GM12878 (cell line): ENCODE results near the gene MT4. TPM values are rescaled to one million over a fixed set of nuclear protein-coding genes. Genes with fewer than 3 reads are reported as not detected.
A peak's percentile ranks its signal among the peaks of the same experiment; 100 is the strongest.

ENCODE experiments used
- ATAC-seq: fragments of 200-7000 bp; cut with Tn5 transposase; 3 replicates; pipeline ENCODE4 v1.9.1; 2020; ENCODE audit warnings: mild to moderate bottlenecking, moderate library complexity
- BruUV-seq: library from RNA; stranded (reverse); fragments of 400-500 nt; replicated peaks from 2 replicates; lab custom pipeline; 2021; lab: Mats Ljungman, UMichigan
- CTCF ChIA-PET: fragments of 300-600 bp; sonication (Branson Sonifier 250); formaldehyde crosslinking; extraction: SDS; loops from one replicate; lab custom pipeline; 2021; ENCODE audit warnings: inconsistent platforms; lab: Yijun Ruan, JAX
- POLR2A ChIA-PET: fragments of 350-600 bp; formaldehyde crosslinking; extraction: SDS; loops from one replicate; lab custom pipeline; 2021; ENCODE audit warnings: inconsistent platforms; lab: Charles Lee
- RAD21 ChIA-PET: fragments of 300-600 bp; sonication (Branson Sonifier 250); formaldehyde crosslinking; loops from one replicate; lab custom pipeline; 2023; ENCODE audit warnings: antibody characterized with exemption; ENCODE audit not compliant: unreplicated experiment; lab: Charles Lee
- SMC1A ChIA-PET: fragments of 300-600 bp; sonication (Branson Sonifier 250); formaldehyde crosslinking; loops from one replicate; lab custom pipeline; 2023; ENCODE audit not compliant: unreplicated experiment, uncharacterized antibody; lab: Charles Lee
- DNase-seq: peaks from one replicate; pipeline ENCODE4 v3.0.0-alpha.2; 2011; ENCODE audit warnings: low read depth, low spot score
- FAIRE-seq: peaks from 3 replicates; lab custom pipeline; 2011; peaks lifted over from hg19 to GRCh38; lab: Jason Lieb, UNC
- H2AFZ ChIP-seq: 2 replicates; pipeline ENCODE4 v1.6.0; 2011; ENCODE audit warnings: low read depth, low read length, control low read depth; ENCODE audit not compliant: control insufficient read depth
- H3K27ac ChIP-seq: 2 replicates; pipeline ENCODE4 v1.5.1; 2011; ENCODE audit warnings: control low read depth; ENCODE audit not compliant: control insufficient read depth, insufficient read depth
- H3K27me3 ChIP-seq, 2 experiments: replicated peaks in 1 of 2; 2 replicates each; pipeline versions ENCODE4 v1.6.0 to v1.6.1; 2011; ENCODE audit warnings: low read length in 1 of 2; ENCODE audit not compliant: control insufficient read depth in 2 of 2, insufficient read depth in 2 of 2
- H3K36me3 ChIP-seq, 2 experiments: 2 replicates each; pipeline ENCODE4 v1.5.1; 2011; ENCODE audit warnings: low read length in 1 of 2; ENCODE audit not compliant: control insufficient read depth in 2 of 2, insufficient read depth in 2 of 2
- H3K4me1 ChIP-seq: 2 replicates; pipeline ENCODE4 v1.6.1; 2011; ENCODE audit warnings: mild to moderate bottlenecking, low read length, moderate library complexity, mixed read lengths; ENCODE audit not compliant: control insufficient read depth, insufficient read depth
- H3K4me2 ChIP-seq: 2 replicates; pipeline ENCODE4 v1.6.0; 2011; ENCODE audit warnings: control low read depth; ENCODE audit not compliant: control insufficient read depth, insufficient read depth
- H3K4me3 ChIP-seq: fragments of 200-600 bp; sonication (generic); 2 replicates; pipeline ENCODE4 v1.5.1; 2016
- H3K79me2 ChIP-seq: 2 replicates; pipeline ENCODE4 v1.6.0; 2011; ENCODE audit warnings: low read length; ENCODE audit not compliant: control insufficient read depth, insufficient read depth
- H3K9ac ChIP-seq: 2 replicates; pipeline ENCODE4 v1.8.0; 2011; ENCODE audit warnings: low read length, control low read depth, mixed read lengths; ENCODE audit not compliant: control insufficient read depth, insufficient read depth
- H3K9me3 ChIP-seq: replicated peaks from 3 replicates; pipeline ENCODE4 v1.5.1; 2011; ENCODE audit warnings: mild to moderate bottlenecking, low read length; ENCODE audit not compliant: control insufficient read depth, insufficient read depth
- H4K20me1 ChIP-seq: 2 replicates; pipeline ENCODE4 v1.6.0; 2011; ENCODE audit not compliant: control insufficient read depth, insufficient read depth
- DPF2 ChIP-seq: fragments of 450-650 bp; IDR thresholded peaks from 2 replicates; pipeline ENCODE4 v1.6.1; 2017; ENCODE audit warnings: mild to moderate bottlenecking
- HDGF ChIP-seq: fragments of 450-650 bp; IDR thresholded peaks from 2 replicates; pipeline ENCODE4 v1.6.1; 2016; ENCODE audit warnings: antibody characterized with exemption
- PKNOX1 ChIP-seq: fragments of 450-650 bp; IDR thresholded peaks from 2 replicates; pipeline ENCODE4 v1.6.1; 2016; ENCODE audit warnings: mild to moderate bottlenecking
- RAD21 ChIP-seq: IDR thresholded peaks from 2 replicates; pipeline ENCODE4 v1.6.1; 2011; ENCODE audit warnings: mild to moderate bottlenecking, low read depth, low read length, moderate library complexity; ENCODE audit not compliant: insufficient read depth
- SMC3 ChIP-seq: IDR thresholded peaks from 2 replicates; pipeline ENCODE4 v1.6.1; 2011; ENCODE audit warnings: low read length, improper control_type of control experiment, borderline replicate concordance
- ZNF207 ChIP-seq: fragments of 450-650 bp; IDR thresholded peaks from 2 replicates; pipeline ENCODE4 v1.6.1; 2014; ENCODE audit warnings: antibody characterized with exemption, mild to moderate bottlenecking, borderline replicate concordance
- WGBS: methylation state at CpG from one replicate; pipeline ENCODE4 v1.1.6; 2016; ENCODE audit warnings: low lambda C conversion rate; ENCODE audit not compliant: insufficient replicate concordance, insufficient coverage; ENCODE audit errors: missing lambda C conversion rate; 5-methylcytosine and 5-hydroxymethylcytosine counted together
- in situ Hi-C: fragments of 300-500 bp; cut with MboI; formaldehyde crosslinking; loops from 9 replicates; pipeline ENCODE4 v1.14.3; 2018; ENCODE audit warnings: mixed read lengths
- intact Hi-C: fragments of 100-400 bp; cut with micrococcal nuclease; formaldehyde crosslinking; loops from one replicate; pipeline ENCODE4 v1.14.2; 2022; ENCODE audit not compliant: unreplicated experiment
- polyA plus RNA-seq, 11 experiments: library from polyadenylated mRNA; depleted of rRNA in 4 of 11; unstranded in 6 of 11; stranded (reverse) in 5 of 11; fragments of >200 nt; fragmentation: Nextera tagmentation in 4 of 11; fragmentation: Illumina TruSeq in 1 of 11; extraction: Ambion mirVana in 4 of 11; extraction: Trizol in 1 of 11; gene quantifications; 1 replicate in 1 of 11; 2 replicates in 10 of 11; pipeline versions ENCODE4 v1.2.1 to v1.2.3, GENCODE V29; 2011 to 2016; ENCODE audit warnings: inconsistent platforms in 2 of 11, missing spikeins in 2 of 11, low read depth in 1 of 11
- total RNA-seq, 4 experiments: library from RNA; depleted of rRNA in 3 of 4; stranded (reverse); fragments of >200 nt in 3 of 4; fragmentation: Illumina TruSeq in 1 of 4; extraction: Trizol in 1 of 4; gene quantifications; 2 replicates each; pipeline versions ENCODE4 v1.2.1 to v1.2.3, GENCODE V29; 2013 to 2021
- TF ChIP-seq, protein P1 (sequence below): fragments of 450-650 bp; formaldehyde crosslinking; IDR thresholded peaks from 2 replicates; pipeline ENCODE4 v1.5.0; 2022; ENCODE audit warnings: mild to moderate bottlenecking, missing genetic modification characterization
- TF ChIP-seq, protein P2 (sequence below), 3 experiments: IDR thresholded peaks in 2 of 3; conservative IDR thresholded peaks in 1 of 3; 2 replicates each; pipeline ENCODE4 v1.5.1; 2011; ENCODE audit warnings: low read depth in 3 of 3, low read length in 3 of 3, mild to moderate bottlenecking in 3 of 3, control low read depth in 2 of 3, moderate library complexity in 2 of 3, inconsistent platforms in 1 of 3, mixed read lengths in 1 of 3; ENCODE audit not compliant: control insufficient read depth in 2 of 3, insufficient read depth in 1 of 3; ENCODE audit errors: extremely low read depth in 1 of 3

Gene MT4
- total and polyA plus RNA-seq, 10 of the 15 experiments (the other 5 are each of a cell fraction or from before 2014, with no cell fraction given): not detected

GRCh38 chr16:56603589-56603988, 38.7 kb downstream of the MT4 start:
- no TSS peak for BruUV-seq
- ChIA-PET POLR2A (interaction anchor here (0.5 to 1.4 kb wide), 2 partner anchors 19 to 98 kb away, joined by 3 to 6 read pairs; no protein-coding TSS in a partner anchor), CTCF (interaction anchor here (0.6 to 10.0 kb wide), 11 partner anchors 11 to 190 kb away, joined by 3 to 77 read pairs (median 4); partner anchors contain the start of gene MT1G)

More at GRCh38 chr16:56603589-56603988, 38.7 kb downstream of the MT4 start:
- in situ Hi-C loops: no loop called here
- FAIRE-seq: no peak
- ATAC-seq: no peak
- Histone ChIP-seq H3K4me1 (peaks cover 4% of the 10 kb centered on the region), H4K20me1 (no peaks in the 10 kb centered on the region), H3K27ac (no peak overlapping the region), H3K4me3 (no peak overlapping the region), H3K4me2 (no peak overlapping the region), H2AFZ (no peak overlapping the region), H3K9me3 (no peaks in the 10 kb centered on the region), H3K79me2 (no peaks in the 10 kb centered on the region), H3K36me3 (no peaks in the 10 kb centered on the region), H3K9ac (no peak overlapping the region), H3K27me3 (no peaks in the 10 kb centered on the region; a peak in 2 of 4 replicates)
- intact Hi-C loops: no loop called here
- WGBS: 48% methylated on average over 4 of the region's 4 CpGs
- ChIA-PET SMC1A (interaction anchor here (0.7 to 2.8 kb wide), 6 partner anchors 9 to 624 kb away, joined by 3 to 22 read pairs (median 4); no protein-coding TSS in a partner anchor), RAD21 (interaction anchor here (1.0 to 4.9 kb wide), 3 partner anchors 20 to 98 kb away, joined by 3 to 44 read pairs (median 3); no protein-coding TSS in a partner anchor)
- DNase-seq: no peak
- TF ChIP-seq DPF2 (no peak), HDGF (no peak), RAD21 (peak; percentile 42; the same call in 1 of the 2 replicates), PKNOX1 (peak; percentile 36; the same call in 1 of the 2 replicates), ZNF207 (no peak), SMC3 (peak; percentile 42; the same call in 1 of the 2 replicates)
- TF ChIP-seq, protein P1, sequence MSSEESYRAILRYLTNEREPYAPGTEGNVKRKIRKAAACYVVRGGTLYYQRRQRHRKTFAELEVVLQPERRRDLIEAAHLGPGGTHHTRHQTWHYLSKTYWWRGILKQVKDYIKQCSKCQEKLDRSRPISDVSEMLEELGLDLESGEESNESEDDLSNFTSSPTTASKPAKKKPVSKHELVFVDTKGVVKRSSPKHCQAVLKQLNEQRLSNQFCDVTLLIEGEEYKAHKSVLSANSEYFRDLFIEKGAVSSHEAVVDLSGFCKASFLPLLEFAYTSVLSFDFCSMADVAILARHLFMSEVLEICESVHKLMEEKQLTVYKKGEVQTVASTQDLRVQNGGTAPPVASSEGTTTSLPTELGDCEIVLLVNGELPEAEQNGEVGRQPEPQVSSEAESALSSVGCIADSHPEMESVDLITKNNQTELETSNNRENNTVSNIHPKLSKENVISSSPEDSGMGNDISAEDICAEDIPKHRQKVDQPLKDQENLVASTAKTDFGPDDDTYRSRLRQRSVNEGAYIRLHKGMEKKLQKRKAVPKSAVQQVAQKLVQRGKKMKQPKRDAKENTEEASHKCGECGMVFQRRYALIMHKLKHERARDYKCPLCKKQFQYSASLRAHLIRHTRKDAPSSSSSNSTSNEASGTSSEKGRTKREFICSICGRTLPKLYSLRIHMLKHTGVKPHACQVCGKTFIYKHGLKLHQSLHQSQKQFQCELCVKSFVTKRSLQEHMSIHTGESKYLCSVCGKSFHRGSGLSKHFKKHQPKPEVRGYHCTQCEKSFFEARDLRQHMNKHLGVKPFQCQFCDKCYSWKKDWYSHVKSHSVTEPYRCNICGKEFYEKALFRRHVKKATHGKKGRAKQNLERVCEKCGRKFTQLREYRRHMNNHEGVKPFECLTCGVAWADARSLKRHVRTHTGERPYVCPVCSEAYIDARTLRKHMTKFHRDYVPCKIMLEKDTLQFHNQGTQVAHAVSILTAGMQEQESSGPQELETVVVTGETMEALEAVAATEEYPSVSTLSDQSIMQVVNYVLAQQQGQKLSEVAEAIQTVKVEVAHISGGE: no peak
- TF ChIP-seq, protein P2, sequence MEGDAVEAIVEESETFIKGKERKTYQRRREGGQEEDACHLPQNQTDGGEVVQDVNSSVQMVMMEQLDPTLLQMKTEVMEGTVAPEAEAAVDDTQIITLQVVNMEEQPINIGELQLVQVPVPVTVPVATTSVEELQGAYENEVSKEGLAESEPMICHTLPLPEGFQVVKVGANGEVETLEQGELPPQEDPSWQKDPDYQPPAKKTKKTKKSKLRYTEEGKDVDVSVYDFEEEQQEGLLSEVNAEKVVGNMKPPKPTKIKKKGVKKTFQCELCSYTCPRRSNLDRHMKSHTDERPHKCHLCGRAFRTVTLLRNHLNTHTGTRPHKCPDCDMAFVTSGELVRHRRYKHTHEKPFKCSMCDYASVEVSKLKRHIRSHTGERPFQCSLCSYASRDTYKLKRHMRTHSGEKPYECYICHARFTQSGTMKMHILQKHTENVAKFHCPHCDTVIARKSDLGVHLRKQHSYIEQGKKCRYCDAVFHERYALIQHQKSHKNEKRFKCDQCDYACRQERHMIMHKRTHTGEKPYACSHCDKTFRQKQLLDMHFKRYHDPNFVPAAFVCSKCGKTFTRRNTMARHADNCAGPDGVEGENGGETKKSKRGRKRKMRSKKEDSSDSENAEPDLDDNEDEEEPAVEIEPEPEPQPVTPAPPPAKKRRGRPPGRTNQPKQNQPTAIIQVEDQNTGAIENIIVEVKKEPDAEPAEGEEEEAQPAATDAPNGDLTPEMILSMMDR (IDR thresholded peaks at IDR 0.05 in 2 of 3, conservative IDR thresholded peaks at IDR 0.05 in 1 of 3; ENCODE audit: control insufficient read depth in 2 of 3, extremely low read depth in 1 of 3, insufficient read depth in 1 of 3, low read depth in 3 of 3, low read length in 3 of 3): peak; percentile 5 to 50 (median 33); a peak in 4 of 6 replicates
